SK-N-SH treated with all-trans-retinoic acid at 6 μM for 48 hours (cell line): ENCODE results near the gene KCNK17.

Source experiments
- ARNTL ChIP-seq: fragments of 450-650 bp; formaldehyde crosslinking; IDR thresholded peaks from 2 replicates; pipeline ENCODE4 v1.5.0; 2020; ENCODE audit warnings: low read depth, mild to moderate bottlenecking, moderate library complexity, borderline replicate concordance
- ESRRG ChIP-seq: fragments of 250-450 bp; sonication (Bioruptor Pico); IDR thresholded peaks from 2 replicates; pipeline ENCODE4 v1.6.1; 2021; ENCODE audit warnings: mild to moderate bottlenecking
- ISL1 ChIP-seq: fragments of 250-450 bp; sonication (Bioruptor Pico); IDR thresholded peaks from 2 replicates; pipeline ENCODE4 v2.1.2; 2022; ENCODE audit warnings: mild to moderate bottlenecking, moderate library complexity
- SNAI2 ChIP-seq: fragments of 250-450 bp; sonication (Bioruptor Pico); IDR thresholded peaks from 2 replicates; pipeline ENCODE4 v1.5.0; 2020; ENCODE audit warnings: mild to moderate bottlenecking, moderate library complexity
- TCF4 ChIP-seq: fragments of 250-450 bp; sonication (Bioruptor Pico); IDR thresholded peaks from 2 replicates; pipeline ENCODE4 v1.8.0; 2021; ENCODE audit warnings: mild to moderate bottlenecking, moderate library complexity, borderline replicate concordance
- ZC3H10 ChIP-seq: fragments of 250-450 bp; sonication (Bioruptor Pico); IDR thresholded peaks from 2 replicates; pipeline ENCODE4 v1.5.1; 2021; ENCODE audit warnings: mild to moderate bottlenecking, moderate library complexity
- ZNF8 ChIP-seq: fragments of 450-650 bp; formaldehyde crosslinking; IDR thresholded peaks from 2 replicates; pipeline ENCODE4 v1.5.0; 2020; ENCODE audit warnings: mild to moderate bottlenecking, moderate library complexity
- TF ChIP-seq, protein P1 (sequence below): fragments of 250-450 bp; sonication (Bioruptor Pico); IDR thresholded peaks from 2 replicates; pipeline ENCODE4 v1.8.0; 2020; ENCODE audit warnings: mild to moderate bottlenecking, moderate library complexity, borderline replicate concordance
- TF ChIP-seq, protein P2 (sequence below): fragments of 250-450 bp; sonication (Bioruptor Pico); IDR thresholded peaks from 2 replicates; pipeline ENCODE4 v1.5.1; 2020; ENCODE audit warnings: low read depth, mild to moderate bottlenecking, moderate library complexity

DNA sequence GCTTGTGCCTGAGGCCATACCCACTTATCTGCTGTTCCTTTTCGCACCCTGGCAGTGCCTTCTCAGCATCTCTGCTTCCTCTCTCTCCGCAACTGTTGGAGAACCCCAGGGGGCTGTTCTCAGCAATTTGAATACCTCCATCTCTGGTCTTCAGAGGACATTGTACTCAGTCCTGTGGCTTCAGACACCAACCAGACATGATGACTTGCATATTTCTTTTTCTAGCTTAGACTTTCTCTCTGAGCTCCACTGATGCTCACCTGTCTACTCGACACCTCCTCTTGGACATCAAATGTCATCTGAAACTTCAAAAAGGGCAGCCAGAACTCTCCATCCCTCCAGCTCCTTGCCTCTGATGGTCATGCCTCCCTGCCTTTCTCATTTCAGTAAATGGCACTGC is 27.1 kb upstream of the KCNK17 start:
- TF ChIP-seq, protein P1, sequence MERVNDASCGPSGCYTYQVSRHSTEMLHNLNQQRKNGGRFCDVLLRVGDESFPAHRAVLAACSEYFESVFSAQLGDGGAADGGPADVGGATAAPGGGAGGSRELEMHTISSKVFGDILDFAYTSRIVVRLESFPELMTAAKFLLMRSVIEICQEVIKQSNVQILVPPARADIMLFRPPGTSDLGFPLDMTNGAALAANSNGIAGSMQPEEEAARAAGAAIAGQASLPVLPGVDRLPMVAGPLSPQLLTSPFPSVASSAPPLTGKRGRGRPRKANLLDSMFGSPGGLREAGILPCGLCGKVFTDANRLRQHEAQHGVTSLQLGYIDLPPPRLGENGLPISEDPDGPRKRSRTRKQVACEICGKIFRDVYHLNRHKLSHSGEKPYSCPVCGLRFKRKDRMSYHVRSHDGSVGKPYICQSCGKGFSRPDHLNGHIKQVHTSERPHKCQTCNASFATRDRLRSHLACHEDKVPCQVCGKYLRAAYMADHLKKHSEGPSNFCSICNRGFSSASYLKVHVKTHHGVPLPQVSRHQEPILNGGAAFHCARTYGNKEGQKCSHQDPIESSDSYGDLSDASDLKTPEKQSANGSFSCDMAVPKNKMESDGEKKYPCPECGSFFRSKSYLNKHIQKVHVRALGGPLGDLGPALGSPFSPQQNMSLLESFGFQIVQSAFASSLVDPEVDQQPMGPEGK, result no peak
- TF ChIP-seq ZC3H10 (CRISPR knock-in tag) (no peak), ESRRG (CRISPR knock-in tag) (no peak), ISL1 (CRISPR knock-in tag) (no peak), ARNTL (no peak), SNAI2 (CRISPR knock-in tag) (no peak), ZNF8 (CRISPR knock-in tag) (no peak), TCF4 (no peak)
- TF ChIP-seq, protein P2, sequence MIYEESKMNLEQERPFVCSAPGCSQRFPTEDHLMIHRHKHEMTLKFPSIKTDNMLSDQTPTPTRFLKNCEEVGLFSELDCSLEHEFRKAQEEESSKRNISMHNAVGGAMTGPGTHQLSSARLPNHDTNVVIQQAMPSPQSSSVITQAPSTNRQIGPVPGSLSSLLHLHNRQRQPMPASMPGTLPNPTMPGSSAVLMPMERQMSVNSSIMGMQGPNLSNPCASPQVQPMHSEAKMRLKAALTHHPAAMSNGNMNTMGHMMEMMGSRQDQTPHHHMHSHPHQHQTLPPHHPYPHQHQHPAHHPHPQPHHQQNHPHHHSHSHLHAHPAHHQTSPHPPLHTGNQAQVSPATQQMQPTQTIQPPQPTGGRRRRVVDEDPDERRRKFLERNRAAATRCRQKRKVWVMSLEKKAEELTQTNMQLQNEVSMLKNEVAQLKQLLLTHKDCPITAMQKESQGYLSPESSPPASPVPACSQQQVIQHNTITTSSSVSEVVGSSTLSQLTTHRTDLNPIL (CRISPR knock-in tag), result no peak
